B cell (primary cell): Measurements from ENCODE around the gene UBR3. TPM values are rescaled to one million over a fixed set of nuclear protein-coding genes. Genes with fewer than 3 reads are reported as not detected.

Experiments used
- ATAC-seq: fragments of 200-7000 bp; cut with Tn5 transposase; one replicate; pipeline ENCODE4 v1.10.0; 2021; ENCODE audit warnings: low read depth, mild to moderate bottlenecking, moderate number of reproducible peaks, moderate library complexity
- CTCF ChIA-PET: fragments of 350-600 bp; sonication (Branson Sonifier 250); formaldehyde crosslinking; loops from one replicate; lab custom pipeline; 2021; ENCODE audit warnings: antibody characterized with exemption, inconsistent platforms; lab: Charles Lee
- POLR2A ChIA-PET: fragments of 350-600 bp; sonication (Branson Sonifier 250); formaldehyde crosslinking; loops from one replicate; lab custom pipeline; 2021; ENCODE audit warnings: antibody characterized with exemption; lab: Charles Lee
- DNase-seq: peaks from one replicate; pipeline ENCODE4 v3.0.0; 2013
- H2AFZ ChIP-seq: 2 replicates; pipeline ENCODE4 v1.6.1; 2012; ENCODE audit warnings: mild to moderate bottlenecking, low read depth, low read length; ENCODE audit not compliant: insufficient read depth, poor library complexity, severe bottlenecking
- H3K27ac ChIP-seq, 2 donors: 1 replicate in 1 of 2; 2 replicates in 1 of 2; pipeline ENCODE4 v1.5.1; 2012 to 2013; ENCODE audit warnings: low read length in 2 of 2, mild to moderate bottlenecking in 2 of 2, moderate library complexity in 1 of 2
- H3K27me3 ChIP-seq, 4 experiments: fragments of 200-600 bp in 1 of 4; sonication (generic) in 1 of 4; replicated peaks in 1 of 4; 1 replicate in 2 of 4; 2 replicates in 2 of 4; pipeline versions ENCODE4 v1.6.1 to v1.7.0; 2013 to 2016; ENCODE audit warnings: low read length in 3 of 4, mild to moderate bottlenecking in 2 of 4, mixed read lengths in 1 of 4, moderate library complexity in 1 of 4; ENCODE audit not compliant: insufficient read depth in 4 of 4, control insufficient read depth in 3 of 4; ENCODE audit errors: control extremely low read depth in 1 of 4
- H3K36me3 ChIP-seq, 2 experiments: replicated peaks in 1 of 2; 1 replicate in 1 of 2; 2 replicates in 1 of 2; pipeline versions ENCODE4 v1.6.1 to v1.7.1; 2013; ENCODE audit warnings: low read length in 1 of 2; ENCODE audit not compliant: insufficient read depth in 2 of 2, control insufficient read depth in 1 of 2; ENCODE audit errors: control extremely low read depth in 1 of 2, extremely low read depth in 1 of 2
- H3K4me1 ChIP-seq, 2 donors: fragments of 200-600 bp in 1 of 2; sonication (generic) in 1 of 2; 1 replicate in 1 of 2; 2 replicates in 1 of 2; pipeline versions ENCODE4 v1.5.1 to v1.6.1; 2013 to 2017; ENCODE audit warnings: low read length in 2 of 2; ENCODE audit not compliant: control insufficient read depth in 2 of 2, insufficient read depth in 2 of 2
- H3K4me2 ChIP-seq: replicated peaks from 2 replicates; pipeline ENCODE3; 2012; ENCODE audit warnings: mild to moderate bottlenecking, low read depth, low read length; ENCODE audit not compliant: poor library complexity, severe bottlenecking
- H3K4me3 ChIP-seq, 5 experiments: fragments of 200-600 bp in 1 of 5; sonication (generic) in 1 of 5; 1 replicate in 3 of 5; 2 replicates in 2 of 5; pipeline versions ENCODE4 v1.5.1 to v1.7.0; 2011 to 2016; ENCODE audit warnings: low read length in 4 of 5, mild to moderate bottlenecking in 4 of 5, low read depth in 2 of 5, control low read depth in 1 of 5, moderate library complexity in 1 of 5; ENCODE audit not compliant: insufficient read depth in 1 of 5; ENCODE audit errors: control extremely low read depth in 1 of 5, extremely low read depth in 1 of 5
- H3K79me2 ChIP-seq: fragments of 200-600 bp; sonication (generic); one replicate; pipeline ENCODE4 v1.6.0; 2016; ENCODE audit warnings: low read length; ENCODE audit not compliant: control insufficient read depth, insufficient read depth
- H3K9ac ChIP-seq: fragments of 200-600 bp; sonication (generic); 2 replicates; pipeline ENCODE4 v1.6.1; 2017; ENCODE audit warnings: mild to moderate bottlenecking, low read length, moderate library complexity
- H3K9me3 ChIP-seq, 3 donors: one replicate each; pipeline versions ENCODE4 v1.6.1 to v1.7.1; 2013; ENCODE audit warnings: low read length in 2 of 3; ENCODE audit not compliant: control insufficient read depth in 2 of 3, insufficient read depth in 1 of 3; ENCODE audit errors: control extremely low read depth in 1 of 3
- H4K20me1 ChIP-seq: 2 replicates; pipeline ENCODE4 v1.6.0; 2012; ENCODE audit warnings: mild to moderate bottlenecking, low read length; ENCODE audit not compliant: insufficient read depth, control insufficient read depth, poor library complexity, severe bottlenecking
- H3K27ac Mint-ChIP-seq: one replicate; pipeline ENCODE4 v1.8.0; 2021; ENCODE audit warnings: mixed read lengths
- H3K27me3 Mint-ChIP-seq: one replicate; pipeline ENCODE4 v1.8.0; 2021; ENCODE audit warnings: mixed read lengths
- H3K4me1 Mint-ChIP-seq: one replicate; pipeline ENCODE4 v1.8.0; 2021; ENCODE audit warnings: mixed read lengths
- H3K4me3 Mint-ChIP-seq: one replicate; pipeline ENCODE4 v1.8.0; 2021; ENCODE audit warnings: mixed read lengths
- H3K9me3 Mint-ChIP-seq: one replicate; pipeline ENCODE4 v1.8.0; 2022; ENCODE audit warnings: mixed read lengths; ENCODE audit not compliant: insufficient read depth
- CTCF ChIP-seq: fragments of 200-600 bp; IDR thresholded peaks from one replicate; pipeline ENCODE4 v1.8.0; 2022; ENCODE audit warnings: antibody characterized with exemption, mild to moderate bottlenecking
- EZH2 ChIP-seq: IDR thresholded peaks from 2 replicates; pipeline ENCODE4 v1.6.1; 2012; ENCODE audit warnings: borderline replicate concordance, low read depth, mild to moderate bottlenecking, moderate library complexity, low read length; ENCODE audit not compliant: insufficient read depth, poor library complexity, severe bottlenecking
- WGBS: methylation state at CpG from one replicate; pipeline ENCODE4 v1.1.5; 2013; ENCODE audit warnings: missing lambda C conversion rate; ENCODE audit not compliant: insufficient coverage; 5-methylcytosine and 5-hydroxymethylcytosine counted together
- intact Hi-C: fragments of 100-400 bp; cut with micrococcal nuclease; formaldehyde crosslinking; loops from one replicate; pipeline ENCODE4 v1.10.0; 2022
- polyA plus RNA-seq: library from polyadenylated mRNA; depleted of rRNA; stranded (reverse); fragments of >200 nt; gene quantifications from 2 replicates; pipeline ENCODE4 v1.2.3, GENCODE V29; 2012
- total RNA-seq, 2 donors: library from RNA; stranded (reverse); fragments of 120-200 nt in 1 of 2; gene quantifications; 1 replicate in 1 of 2; 2 replicates in 1 of 2; pipeline versions ENCODE4 v1.2.3 to v1.2.4, GENCODE V29; 2013 to 2022

The UBR3 gene
- total and polyA plus RNA-seq, 2 donors (not counting 1 experiment from before 2014, with no cell fraction given), result 5.9 to 58.1 TPM

- no peak for ATAC-seq
- Mint-ChIP-seq H3K4me1 (peaks cover 21% of the 10 kb centered on the region), H3K9me3 (no peaks in the 10 kb centered on the region), H3K27me3 (no peaks in the 10 kb centered on the region), H3K4me3 (no peak overlapping the region), H3K27ac (no peak overlapping the region)
- DNase-seq, result no peak
- Histone ChIP-seq H3K27ac (no peak overlapping the region), H3K9me3 (no peaks in the 10 kb centered on the region), H3K79me2 (peaks cover 45% of the 10 kb centered on the region), H3K27me3 (no peaks in the 10 kb centered on the region), H2AFZ (no peak overlapping the region), H4K20me1 (no peaks in the 10 kb centered on the region), H3K9ac (no peak overlapping the region), H3K4me2 (no peak overlapping the region), H3K36me3 (peaks cover 0 to 40% of the 10 kb centered on the region in 2 experiments), H3K4me1 (peaks cover 6 to 9% of the 10 kb centered on the region in 2 donors), H3K4me3 (no peak overlapping the region)
- intact Hi-C loops, result no loop called here
- TF ChIP-seq EZH2 (no peak), CTCF (no peak)
- ChIA-PET CTCF (interaction anchor here (1.2 kb wide), 1 partner anchor 21 kb away, joined by 3 read pairs; no protein-coding TSS in a partner anchor), POLR2A (no interaction called here)
- 98% methylated on average over 5 of the region's 9 CpGs for WGBS
Observed at GRCh38 chr2:169803480-169803879, 23.8 kb upstream of the UBR3 start.

- CTCF ChIA-PET, result interaction anchor here (1.0 kb wide), 1 partner anchor 18 kb away, joined by 3 read pairs; no protein-coding TSS in a partner anchor
- Histone ChIP-seq H3K27ac (no peak overlapping the region), H4K20me1 (no peaks in the 10 kb centered on the region), H2AFZ (no peak overlapping the region), H3K9ac (no peak overlapping the region), H3K4me1 (no peaks in the 10 kb centered on the region), H3K36me3 (peaks cover 0 to 58% of the 10 kb centered on the region in 2 experiments), H3K4me3 (no peak overlapping the region), H3K27me3 (no peaks in the 10 kb centered on the region), H3K4me2 (no peak overlapping the region), H3K9me3 (no peaks in the 10 kb centered on the region), H3K79me2 (peaks cover 20% of the 10 kb centered on the region)
- DNase-seq (no peak), ATAC-seq (no peak)
- Mint-ChIP-seq H3K4me1 (peaks cover 8% of the 10 kb centered on the region), H3K27ac (no peak overlapping the region), H3K27me3 (no peaks in the 10 kb centered on the region), H3K9me3 (no peaks in the 10 kb centered on the region), H3K4me3 (no peak overlapping the region)
- POLR2A ChIA-PET, result no interaction called here
- intact Hi-C loops, result no loop called here
- TF ChIP-seq EZH2 (no peak), CTCF (no peak)
Observed at GRCh38 chr2:169806586-169806985, 20.7 kb upstream of the UBR3 start.
